OCI-LY7 (cell line): ENCODE data around the gene GATA5. TPM values are rescaled to one million over a fixed set of nuclear protein-coding genes. Genes with fewer than 3 reads are reported as not detected.

Source experiments
- BruUV-seq: library from RNA; stranded (reverse); fragments of 400-500 nt; replicated peaks from 2 replicates; lab custom pipeline; 2021; lab: Mats Ljungman, UMichigan
- CTCF ChIA-PET: fragments of 300-600 bp; sonication (Branson Sonifier 250); formaldehyde crosslinking; loops from one replicate; lab custom pipeline; 2022; ENCODE audit warnings: antibody characterized with exemption; ENCODE audit not compliant: unreplicated experiment; lab: Charles Lee
- POLR2A ChIA-PET: fragments of 300-600 bp; sonication (Branson Sonifier 250); formaldehyde crosslinking; loops from one replicate; lab custom pipeline; 2022; ENCODE audit warnings: antibody characterized with exemption; lab: Charles Lee
- DNase-seq: peaks from one replicate; pipeline ENCODE4 v3.0.0-alpha.2; 2015; ENCODE audit warnings: low spot score
- H2AFZ ChIP-seq: fragments of 200-600 bp; sonication (generic), shearing (Covaris generic); 2 replicates; pipeline ENCODE4 v1.6.1; 2014; ENCODE audit warnings: mild to moderate bottlenecking, antibody characterized with exemption, low read length, moderate library complexity
- H3K27ac ChIP-seq: fragments of 200-600 bp; sonication (generic); 2 replicates; pipeline ENCODE4 v1.5.1; 2014; ENCODE audit warnings: mixed run types, low read depth, mild to moderate bottlenecking, moderate library complexity, low read length, inconsistent platforms; ENCODE audit not compliant: poor library complexity, severe bottlenecking
- H3K36me3 ChIP-seq: fragments of 200-600 bp; sonication (generic); 2 replicates; pipeline ENCODE4 v1.6.1; 2014; ENCODE audit warnings: mild to moderate bottlenecking, antibody characterized with exemption, low read length, moderate library complexity, mixed read lengths; ENCODE audit not compliant: insufficient read depth
- H3K4me1 ChIP-seq: fragments of 200-600 bp; sonication (generic); 2 replicates; pipeline ENCODE4 v1.5.1; 2014; ENCODE audit warnings: mild to moderate bottlenecking, low read length; ENCODE audit not compliant: insufficient read depth, poor library complexity, severe bottlenecking
- H3K4me2 ChIP-seq: fragments of 200-600 bp; sonication (generic); 2 replicates; pipeline ENCODE4 v1.6.1; 2014; ENCODE audit warnings: mild to moderate bottlenecking, low read length
- H3K4me3 ChIP-seq: fragments of 200-600 bp; sonication (generic); 2 replicates; pipeline ENCODE4 v1.5.1; 2014; ENCODE audit warnings: mild to moderate bottlenecking, low read depth, low read length; ENCODE audit not compliant: poor library complexity, severe bottlenecking
- H3K79me2 ChIP-seq: fragments of 200-600 bp; sonication (generic); 2 replicates; pipeline ENCODE4 v1.6.1; 2016; ENCODE audit warnings: low read depth, mild to moderate bottlenecking, low read length, moderate library complexity, mixed read lengths; ENCODE audit not compliant: insufficient read depth
- H3K9me2 ChIP-seq: fragments of 200-600 bp; sonication (generic); 2 replicates; pipeline ENCODE4 v1.6.1; 2016; ENCODE audit warnings: mild to moderate bottlenecking, low read length, mixed read lengths; ENCODE audit not compliant: insufficient read depth
- H3K9me3 ChIP-seq: fragments of 200-600 bp; sonication (generic); 2 replicates; pipeline ENCODE4 v1.6.1; 2014; ENCODE audit warnings: mild to moderate bottlenecking, mixed run types, low read length, mixed read lengths
- H4K20me1 ChIP-seq: fragments of 200-600 bp; sonication (generic); 2 replicates; pipeline ENCODE4 v1.6.1; 2014; ENCODE audit warnings: mild to moderate bottlenecking, antibody characterized with exemption, low read length, moderate library complexity, mixed read lengths; ENCODE audit not compliant: insufficient read depth
- EZH2phosphoT487 ChIP-seq: fragments of 200-600 bp; sonication (generic); IDR thresholded peaks from 2 replicates; pipeline ENCODE4 v1.6.1; 2018; ENCODE audit warnings: low read depth, borderline replicate concordance, mild to moderate bottlenecking, mixed run types, antibody characterized with exemption, low read length, moderate library complexity, mixed read lengths
- intact Hi-C: fragments of 100-400 bp; cut with micrococcal nuclease; formaldehyde crosslinking; loops from one replicate; pipeline ENCODE4 v1.10.0; 2022; ENCODE audit not compliant: unreplicated experiment
- total RNA-seq, 2 experiments: library from RNA; depleted of rRNA in 1 of 2; stranded (reverse); fragments of >200 nt in 1 of 2; shearing (Covaris generic) in 1 of 2; gene quantifications; 2 replicates each; pipeline ENCODE4 v1.2.3, GENCODE V29; 2014 to 2022
- TF ChIP-seq, protein P1 (sequence below): fragments of 200-600 bp; sonication (generic); conservative IDR thresholded peaks from 2 replicates; pipeline ENCODE4 v1.5.1; 2014; ENCODE audit warnings: mild to moderate bottlenecking, antibody characterized with exemption, low read length, moderate library complexity, mixed read lengths

Gene GATA5
- total RNA-seq, 2 experiments from 2014 or later: not detected

DNA sequence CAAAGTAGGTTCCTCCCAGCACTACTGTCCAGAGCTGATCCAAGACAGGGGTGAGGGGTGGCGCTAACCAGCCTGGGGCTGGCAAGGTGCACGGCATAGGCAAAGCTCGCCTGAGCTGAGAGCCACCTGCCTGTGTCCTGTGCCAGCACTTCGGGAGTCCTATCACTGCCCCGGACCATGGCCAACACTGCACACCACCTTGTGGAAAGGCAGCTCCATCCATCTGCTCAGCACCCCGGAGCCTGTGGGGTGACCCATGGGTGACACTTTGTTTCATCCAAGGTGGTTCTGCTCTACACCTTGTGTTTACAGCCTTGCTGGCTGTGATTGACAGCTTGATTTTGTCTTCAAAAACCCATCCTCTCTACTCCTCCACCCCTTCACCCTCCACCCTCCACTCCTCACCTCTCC is 32.9 kb upstream of the GATA5 start:
- Histone ChIP-seq H4K20me1 (no peaks in the 10 kb centered on the region), H3K4me1 (no peaks in the 10 kb centered on the region), H3K27ac (no peak overlapping the region), H3K79me2 (no peaks in the 10 kb centered on the region), H3K36me3 (no peaks in the 10 kb centered on the region), H3K9me3 (no peaks in the 10 kb centered on the region), H3K4me2 (no peak overlapping the region), H3K4me3 (no peak overlapping the region), H2AFZ (no peak overlapping the region), H3K9me2 (no peaks in the 10 kb centered on the region)
- ChIA-PET POLR2A (no interaction called here), CTCF (interaction anchor here (0.5 kb wide), 1 partner anchor 9 kb away, joined by 3 read pairs; no protein-coding TSS in a partner anchor)
- TF ChIP-seq, protein P1, sequence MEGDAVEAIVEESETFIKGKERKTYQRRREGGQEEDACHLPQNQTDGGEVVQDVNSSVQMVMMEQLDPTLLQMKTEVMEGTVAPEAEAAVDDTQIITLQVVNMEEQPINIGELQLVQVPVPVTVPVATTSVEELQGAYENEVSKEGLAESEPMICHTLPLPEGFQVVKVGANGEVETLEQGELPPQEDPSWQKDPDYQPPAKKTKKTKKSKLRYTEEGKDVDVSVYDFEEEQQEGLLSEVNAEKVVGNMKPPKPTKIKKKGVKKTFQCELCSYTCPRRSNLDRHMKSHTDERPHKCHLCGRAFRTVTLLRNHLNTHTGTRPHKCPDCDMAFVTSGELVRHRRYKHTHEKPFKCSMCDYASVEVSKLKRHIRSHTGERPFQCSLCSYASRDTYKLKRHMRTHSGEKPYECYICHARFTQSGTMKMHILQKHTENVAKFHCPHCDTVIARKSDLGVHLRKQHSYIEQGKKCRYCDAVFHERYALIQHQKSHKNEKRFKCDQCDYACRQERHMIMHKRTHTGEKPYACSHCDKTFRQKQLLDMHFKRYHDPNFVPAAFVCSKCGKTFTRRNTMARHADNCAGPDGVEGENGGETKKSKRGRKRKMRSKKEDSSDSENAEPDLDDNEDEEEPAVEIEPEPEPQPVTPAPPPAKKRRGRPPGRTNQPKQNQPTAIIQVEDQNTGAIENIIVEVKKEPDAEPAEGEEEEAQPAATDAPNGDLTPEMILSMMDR: no peak
- TF ChIP-seq EZH2phosphoT487: no peak
- intact Hi-C loops: no loop called here
- DNase-seq: no peak
- BruUV-seq: no TSS peak

- POLR2A ChIA-PET: no interaction called here
- Histone ChIP-seq H4K20me1 (no peaks in the 10 kb centered on the region), H3K36me3 (no peaks in the 10 kb centered on the region), H3K27ac (no peak overlapping the region), H3K4me3 (no peak overlapping the region), H3K4me2 (no peak overlapping the region), H3K9me3 (no peaks in the 10 kb centered on the region), H3K4me1 (no peaks in the 10 kb centered on the region), H2AFZ (no peak overlapping the region), H3K79me2 (no peaks in the 10 kb centered on the region), H3K9me2 (no peaks in the 10 kb centered on the region)
- intact Hi-C loops: no loop called here
- DNase-seq: no peak
- CTCF ChIA-PET: interaction anchor here (0.5 kb wide), 1 partner anchor 8 kb away, joined by 3 read pairs; no protein-coding TSS in a partner anchor
- BruUV-seq: no TSS peak
- TF ChIP-seq, protein P1: no peak
- TF ChIP-seq EZH2phosphoT487: no peak
Observed at GRCh38 chr20:62507991-62508640, 32.3 kb upstream of the GATA5 start.

DNA sequence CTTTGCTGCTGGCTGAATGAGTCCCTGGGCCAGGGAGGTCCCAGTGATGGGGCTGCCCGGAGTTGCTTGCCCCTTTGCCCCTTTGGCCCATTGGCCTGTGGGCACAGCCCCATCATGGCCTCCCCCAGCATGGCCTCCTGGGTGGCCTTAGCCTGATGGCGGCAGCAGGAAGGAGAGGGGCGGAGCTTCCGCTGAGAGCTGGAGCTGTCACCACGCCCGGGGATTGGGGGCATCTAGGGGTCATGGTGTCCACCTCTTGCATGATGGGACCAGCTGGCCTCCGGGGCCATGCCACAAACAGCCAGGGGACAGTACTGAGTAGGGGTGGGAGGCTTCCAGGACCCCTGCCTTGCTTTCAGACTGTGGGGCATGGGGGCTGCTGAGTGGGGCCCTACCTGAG is 31.5 kb upstream of the GATA5 start:
- H3K79me2 ChIP-seq: no peaks in the 10 kb centered on the region
- no peaks in the 10 kb centered on the region for H4K20me1 ChIP-seq
- ChIA-PET POLR2A (no interaction called here), CTCF (no interaction called here)
- H3K9me2 ChIP-seq: no peaks in the 10 kb centered on the region
- H3K9me3 ChIP-seq: no peaks in the 10 kb centered on the region
- no peaks in the 10 kb centered on the region for H3K36me3 ChIP-seq
- no peak overlapping the region for H2AFZ ChIP-seq
- no peak overlapping the region for H3K4me2 ChIP-seq
- intact Hi-C loops: no loop called here
- TF ChIP-seq, protein P1: no peak
- TF ChIP-seq EZH2phosphoT487: no peak
- H3K4me3 ChIP-seq: no peak overlapping the region
- BruUV-seq: no TSS peak
- no peak overlapping the region for H3K27ac ChIP-seq
- DNase-seq: no peak
- no peaks in the 10 kb centered on the region for H3K4me1 ChIP-seq
